ENCODE results near the gene TLCD3B. TPM values are rescaled to one million over a fixed set of nuclear protein-coding genes. Genes with fewer than 3 reads are reported as not detected.

Gene TLCD3B
- total RNA-seq, 3 donors from 2014 or later (not counting 1 experiment from before 2014, with no cell fraction given): 0.88 to 2.0 (median 1.7) TPM

DNA sequence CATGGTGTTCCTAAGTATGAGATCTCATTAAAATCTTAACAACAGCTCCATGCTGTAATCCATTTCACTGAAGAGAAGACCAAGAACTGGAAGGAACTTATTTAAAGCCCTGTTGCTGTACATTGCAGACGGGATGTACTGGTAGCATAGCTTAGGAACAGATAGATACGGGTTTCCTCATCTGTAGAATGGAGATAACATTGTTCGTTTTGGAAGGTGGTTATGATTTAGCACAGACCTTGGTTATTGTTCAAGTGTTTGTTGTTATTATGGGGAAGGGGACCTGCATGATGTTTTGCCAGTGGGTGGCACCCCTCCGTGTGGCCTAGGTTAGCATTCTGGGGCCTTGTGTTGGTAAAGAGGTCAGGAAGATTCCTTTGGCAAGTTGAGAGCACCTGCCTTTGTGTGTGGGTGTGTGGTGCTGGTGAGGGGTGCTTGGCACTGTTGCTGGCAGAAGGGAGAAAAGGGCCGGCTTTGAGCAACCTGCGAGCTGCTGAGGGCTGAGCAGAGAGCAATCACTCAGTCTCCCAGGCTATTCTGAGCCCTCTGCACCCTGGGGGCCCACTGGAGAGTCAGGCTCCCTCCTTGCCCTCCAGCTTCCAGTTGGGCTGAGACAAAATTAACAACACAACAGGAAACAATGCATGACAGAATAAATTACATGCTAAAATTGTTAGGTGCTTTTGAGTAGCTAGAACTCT lies 55.1 kb downstream of the TLCD3B start:
- Histone ChIP-seq H3K27me3 (ENCODE audit: control insufficient read depth, insufficient read depth, low read length) (no peaks in the 10 kb centered on the region), H3K36me3 (ENCODE audit: control insufficient read depth, insufficient read depth, low read length) (peaks cover 24% of the 10 kb centered on the region), H3K4me3 (ENCODE audit: low read length) (no peak overlapping the region), H3K9me3 (ENCODE audit: control insufficient read depth, insufficient read depth, low read length) (no peaks in the 10 kb centered on the region), H3K27ac (ENCODE audit: low read length) (no peak overlapping the region), H3K4me1 (ENCODE audit: control insufficient read depth, insufficient read depth, low read length) (peaks cover 30% of the 10 kb centered on the region)
- no peaks in the 10 kb centered on the region for H3K9me3 Mint-ChIP-seq
- H3K27me3 Mint-ChIP-seq (ENCODE audit: low read depth in 2 of 2): no peaks in the 10 kb centered on the region
- DNase-seq: no peak
- H3K27ac Mint-ChIP-seq: peak overlapping the region; percentile 64 to 96
- peak overlapping the region; percentile 95 for H3K4me3 Mint-ChIP-seq
- intact Hi-C loops (cut with micrococcal nuclease): no loop called here
- H3K36me3 Mint-ChIP-seq: peaks cover 8% of the 10 kb centered on the region
- H3K4me1 Mint-ChIP-seq: peaks cover 26 to 52% of the 10 kb centered on the region in 2 donors
- WGBS (ENCODE audit: insufficient coverage): 33% methylated on average over 6 of the region's 6 CpGs
- no peak for ATAC-seq
- no peak for TF ChIP-seq CTCF (IDR thresholded peaks at IDR 0.05)

DNA sequence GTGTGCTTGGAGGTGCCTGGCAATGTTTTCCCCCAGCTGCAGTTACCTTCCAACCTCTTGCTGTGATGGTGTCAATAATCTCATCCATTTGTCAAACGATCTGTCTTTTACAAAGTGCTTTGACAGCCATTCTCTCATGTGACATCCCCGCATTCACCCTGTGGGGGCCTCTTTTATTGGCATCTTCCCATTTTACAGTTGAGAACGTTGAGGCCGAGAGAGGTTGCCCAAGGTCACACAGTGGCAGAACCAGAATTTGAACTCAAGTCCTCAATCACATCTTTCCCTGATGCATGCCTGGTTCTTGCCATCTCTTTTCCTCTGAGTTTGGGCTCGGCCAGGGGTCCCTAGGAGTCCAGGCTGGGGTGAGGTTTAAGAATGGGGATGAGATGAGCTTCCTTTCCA lies 55.9 kb downstream of the TLCD3B start:
- H3K27me3 Mint-ChIP-seq (ENCODE audit: low read depth in 2 of 2): no peaks in the 10 kb centered on the region
- 74% methylated on average over 5 of the region's 5 CpGs for WGBS (ENCODE audit: insufficient coverage)
- Histone ChIP-seq H3K36me3 (ENCODE audit: control insufficient read depth, insufficient read depth, low read length) (peaks cover 19% of the 10 kb centered on the region), H3K4me1 (ENCODE audit: control insufficient read depth, insufficient read depth, low read length) (peaks cover 30% of the 10 kb centered on the region), H3K27me3 (ENCODE audit: control insufficient read depth, insufficient read depth, low read length) (no peaks in the 10 kb centered on the region), H3K4me3 (ENCODE audit: low read length) (no peak overlapping the region), H3K27ac (ENCODE audit: low read length) (peak overlapping the region; percentile 6), H3K9me3 (ENCODE audit: control insufficient read depth, insufficient read depth, low read length) (no peaks in the 10 kb centered on the region)
- H3K27ac Mint-ChIP-seq: peak overlapping the region; percentile 64 to 96
- no peak for ATAC-seq
- intact Hi-C loops (cut with micrococcal nuclease): no loop called here
- H3K36me3 Mint-ChIP-seq: peaks cover 1% of the 10 kb centered on the region
- DNase-seq: no peak
- no peaks in the 10 kb centered on the region for H3K9me3 Mint-ChIP-seq
- H3K4me1 Mint-ChIP-seq: peaks cover 26 to 52% of the 10 kb centered on the region in 2 donors
- no peak for TF ChIP-seq CTCF (IDR thresholded peaks at IDR 0.05)
- peak overlapping the region; percentile 95 for H3K4me3 Mint-ChIP-seq

Other genes with a start within 250 kb of the TLCD3B start
- 10 to 100 TPM; 73.4 to 96.0 (median 86.5) TPM for gene KIF22, start 240.5 kb downstream of the TLCD3B start, total RNA-seq
- 100 to 1,000 TPM; 234 to 265 (median 252) TPM for gene MAZ, start 224.7 kb downstream of the TLCD3B start, total RNA-seq
- 1 to 10 TPM in 1 of 3 donors, under 1 TPM in 2; 0.70 to 1.4 (median 0.91) TPM for gene PRRT2, start 219.1 kb downstream of the TLCD3B start, total RNA-seq
- gene PAGR1, start 215.1 kb downstream of the TLCD3B start, total RNA-seq: 10 to 100 TPM in 2 of 3 donors, 1 to 10 TPM in 1; 8.9 to 16.2 (median 13.4) TPM
- 100 to 1,000 TPM; 154 to 168 (median 163) TPM for gene MVP, start 210.8 kb downstream of the TLCD3B start, total RNA-seq
- gene CDIPT, start 168.0 kb downstream of the TLCD3B start, total RNA-seq: 10 to 100 TPM; 42.3 to 66.9 (median 53.0) TPM
- gene SEZ6L2, start 131.7 kb downstream of the TLCD3B start, total RNA-seq: under 1 TPM in 1 of 3 donors, not detected in 2; 0.14 TPM
- not detected for gene ASPHD1, start 130.8 kb downstream of the TLCD3B start, total RNA-seq
- gene KCTD13, start 105.0 kb downstream of the TLCD3B start, total RNA-seq: 10 to 100 TPM; 36.1 to 54.0 (median 51.7) TPM
- gene TMEM219, start 69.2 kb downstream of the TLCD3B start, total RNA-seq: 10 to 100 TPM; 50.2 to 69.5 (median 50.8) TPM
- gene TAOK2, start 57.4 kb downstream of the TLCD3B start, total RNA-seq: 10 to 100 TPM; 35.3 to 42.8 (median 41.5) TPM
- 10 to 100 TPM; 11.1 to 13.4 (median 12.7) TPM for gene HIRIP3, start 35.7 kb downstream of the TLCD3B start, total RNA-seq
- 100 to 1,000 TPM in 1 of 3 donors, 10 to 100 TPM in 2; 75.0 to 107 (median 99.5) TPM for gene INO80E, start 35.0 kb downstream of the TLCD3B start, total RNA-seq
- not detected for gene DOC2A, start 20.2 kb downstream of the TLCD3B start, total RNA-seq
- gene C16orf92, start 8.1 kb downstream of the TLCD3B start, total RNA-seq: not detected
- 100 to 1,000 TPM; 412 to 544 (median 490) TPM for gene ALDOA, start 34.5 kb upstream of the TLCD3B start, total RNA-seq
- gene PPP4C, start 44.7 kb upstream of the TLCD3B start, total RNA-seq: 100 to 1,000 TPM; 119 to 132 (median 130) TPM
- gene TBX6, start 60.7 kb upstream of the TLCD3B start, total RNA-seq: 1 to 10 TPM in 1 of 3 donors, under 1 TPM in 2; 0.91 to 1.1 (median 0.98) TPM
- 100 to 1,000 TPM; 148 to 177 (median 160) TPM for gene YPEL3, start 64.9 kb upstream of the TLCD3B start, total RNA-seq
- 10 to 100 TPM in 1 of 3 donors, 1 to 10 TPM in 2; 5.3 to 14.7 (median 9.1) TPM for gene GDPD3, start 82.3 kb upstream of the TLCD3B start, total RNA-seq
- 10 to 100 TPM; 45.2 to 55.7 (median 50.9) TPM for gene MAPK3, start 91.9 kb upstream of the TLCD3B start, total RNA-seq
- 100 to 1,000 TPM; 699 to 926 (median 829) TPM for gene CORO1A, start 152.3 kb upstream of the TLCD3B start, total RNA-seq
- 10 to 100 TPM; 63.0 to 94.3 (median 70.6) TPM for gene BOLA2B, start 162.4 kb upstream of the TLCD3B start, total RNA-seq
- 100 to 1,000 TPM in 2 of 3 donors, 10 to 100 TPM in 1; 78.1 to 132 (median 109) TPM for gene SLX1A, start 162.6 kb upstream of the TLCD3B start, total RNA-seq
- gene SULT1A3, start 168.0 kb upstream of the TLCD3B start, total RNA-seq: 10 to 100 TPM; 15.9 to 27.1 (median 19.4) TPM
- gene NPIPB13, start 217.2 kb upstream of the TLCD3B start, total RNA-seq: 10 to 100 TPM; 17.0 to 43.5 (median 39.8) TPM

Measured in natural killer cell (primary cell).